Measurements from ENCODE around the gene TC2N. TPM values are rescaled to one million over a fixed set of nuclear protein-coding genes. Genes with fewer than 3 reads are reported as not detected.

The TC2N gene
- total RNA-seq, 4 donors from 2014 or later, result 19.9 to 38.6 (median 29.2) TPM

- Histone ChIP-seq H3K4me3 (no peak overlapping the region), H3K27ac (no peak overlapping the region), H3K36me3 (no peaks in the 10 kb centered on the region), H3K27me3 (peaks cover 7% of the 10 kb centered on the region), H3K4me1 (peaks cover 0 to 2% (median under 1%) of the 10 kb centered on the region in 3 donors), H3K9me3 (peaks cover 0 to 7% (median 0%) of the 10 kb centered on the region in 3 donors)
- no peak for ATAC-seq
- TF ChIP-seq EP300 (IDR thresholded peaks at IDR 0.05) (no peak), POLR2AphosphoS5 (IDR thresholded peaks at IDR 0.05) (no peak), CTCF (IDR thresholded peaks at IDR 0.05) (no peak), POLR2A (IDR thresholded peaks at IDR 0.05) (no peak)
- 39 to 53% methylated on average over 2 to 3 of the region's 3 CpGs for WGBS, 2 donors (ENCODE audit: low coverage in 1 of 2)
Measured at GRCh38 chr14:91830777-91831176, 36.6 kb downstream of the TC2N start.

GRCh38 chr14:91829511-91829910, 37.8 kb downstream of the TC2N start:
- Histone ChIP-seq H3K9me3 (peaks cover 0 to 7% (median 0%) of the 10 kb centered on the region in 3 donors), H3K4me3 (no peak overlapping the region), H3K4me1 (no peaks in the 10 kb centered on the region), H3K27me3 (peaks cover under 1% of the 10 kb centered on the region), H3K27ac (no peak overlapping the region), H3K36me3 (no peaks in the 10 kb centered on the region)
- ATAC-seq, result no peak
- 48 to 50% methylated on average over 2 of the region's 2 CpGs for WGBS, 2 donors (ENCODE audit: low coverage in 1 of 2)
- TF ChIP-seq CTCF (IDR thresholded peaks at IDR 0.05) (no peak), EP300 (IDR thresholded peaks at IDR 0.05) (no peak), POLR2AphosphoS5 (IDR thresholded peaks at IDR 0.05) (no peak), POLR2A (IDR thresholded peaks at IDR 0.05) (no peak)

- H3K36me3 ChIP-seq, result no peaks in the 10 kb centered on the region
- H3K4me3 ChIP-seq, result no peak overlapping the region
- ATAC-seq, result no peak
- peaks cover 0 to 7% (median 0%) of the 10 kb centered on the region in 3 donors for H3K9me3 ChIP-seq
- TF ChIP-seq EP300 (IDR thresholded peaks at IDR 0.05), result no peak
- TF ChIP-seq CTCF (IDR thresholded peaks at IDR 0.05), result no peak
- no peak overlapping the region for H3K27ac ChIP-seq
- WGBS, 2 donors (ENCODE audit: low coverage in 1 of 2), result 83 to 93% methylated on average over 1 of the region's 1 CpG
- no peaks in the 10 kb centered on the region for H3K4me1 ChIP-seq
- H3K27me3 ChIP-seq, result no peaks in the 10 kb centered on the region
Measured at GRCh38 chr14:91827746-91828145, 39.6 kb downstream of the TC2N start.

GRCh38 chr14:91817566-91818325, 49.6 kb downstream of the TC2N start:
- Histone ChIP-seq H3K4me3 (no peak overlapping the region), H3K4me1 (no peaks in the 10 kb centered on the region), H3K9me3 (peaks cover 0 to 12% (median 0%) of the 10 kb centered on the region in 3 donors), H3K36me3 (no peaks in the 10 kb centered on the region), H3K27ac (no peak overlapping the region), H3K27me3 (no peaks in the 10 kb centered on the region)
- no peak for ATAC-seq
- 73 to 90% methylated on average over 2 to 3 of the region's 3 CpGs for WGBS, 2 donors (ENCODE audit: low coverage in 1 of 2)
- TF ChIP-seq CTCF (IDR thresholded peaks at IDR 0.05), result no peak
- TF ChIP-seq POLR2A (IDR thresholded peaks at IDR 0.05), result no peak
- TF ChIP-seq POLR2AphosphoS5 (IDR thresholded peaks at IDR 0.05), result no peak
- TF ChIP-seq EP300 (IDR thresholded peaks at IDR 0.05), result no peak

GRCh38 chr14:91814317-91814716, 53.0 kb downstream of the TC2N start:
- ATAC-seq, result no peak
- Histone ChIP-seq H3K4me1 (no peaks in the 10 kb centered on the region), H3K27ac (no peak overlapping the region), H3K27me3 (no peaks in the 10 kb centered on the region), H3K9me3 (peaks cover 0 to 9% (median 0%) of the 10 kb centered on the region in 3 donors), H3K36me3 (peaks cover 0 to 6% of the 10 kb centered on the region in 2 donors), H3K4me3 (no peak overlapping the region)
- WGBS, 2 donors (ENCODE audit: low coverage in 1 of 2), result 80 to 92% methylated on average over 1 of the region's 1 CpG
- no peak for TF ChIP-seq CTCF (IDR thresholded peaks at IDR 0.05)
- no peak for TF ChIP-seq POLR2AphosphoS5 (IDR thresholded peaks at IDR 0.05)
- no peak for TF ChIP-seq EP300 (IDR thresholded peaks at IDR 0.05)
- TF ChIP-seq POLR2A (IDR thresholded peaks at IDR 0.05), result no peak
